ENCODE results near the gene TMPRSS2.

DNA sequence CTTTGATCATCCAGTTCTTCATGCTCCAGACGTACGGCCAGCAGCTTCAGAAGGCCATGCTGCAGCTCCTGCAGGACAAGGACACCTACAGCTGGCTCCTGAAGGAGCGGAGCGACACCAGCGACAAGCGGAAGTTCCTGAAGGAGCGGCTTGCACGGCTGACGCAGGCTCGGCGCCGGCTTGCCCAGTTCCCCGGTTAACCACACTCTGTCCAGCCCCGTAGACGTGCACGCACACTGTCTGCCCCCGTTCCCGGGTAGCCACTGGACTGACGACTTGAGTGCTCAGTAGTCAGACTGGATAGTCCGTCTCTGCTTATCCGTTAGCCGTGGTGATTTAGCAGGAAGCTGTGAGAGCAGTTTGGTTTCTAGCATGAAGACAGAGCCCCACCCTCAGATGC lies 49.4 kb downstream of the TMPRSS2 start:
- TF ChIP-seq ZNF274 (IDR thresholded peaks at IDR 0.05; ENCODE audit: low read depth, low read length): no peak
- TF ChIP-seq, protein P1, sequence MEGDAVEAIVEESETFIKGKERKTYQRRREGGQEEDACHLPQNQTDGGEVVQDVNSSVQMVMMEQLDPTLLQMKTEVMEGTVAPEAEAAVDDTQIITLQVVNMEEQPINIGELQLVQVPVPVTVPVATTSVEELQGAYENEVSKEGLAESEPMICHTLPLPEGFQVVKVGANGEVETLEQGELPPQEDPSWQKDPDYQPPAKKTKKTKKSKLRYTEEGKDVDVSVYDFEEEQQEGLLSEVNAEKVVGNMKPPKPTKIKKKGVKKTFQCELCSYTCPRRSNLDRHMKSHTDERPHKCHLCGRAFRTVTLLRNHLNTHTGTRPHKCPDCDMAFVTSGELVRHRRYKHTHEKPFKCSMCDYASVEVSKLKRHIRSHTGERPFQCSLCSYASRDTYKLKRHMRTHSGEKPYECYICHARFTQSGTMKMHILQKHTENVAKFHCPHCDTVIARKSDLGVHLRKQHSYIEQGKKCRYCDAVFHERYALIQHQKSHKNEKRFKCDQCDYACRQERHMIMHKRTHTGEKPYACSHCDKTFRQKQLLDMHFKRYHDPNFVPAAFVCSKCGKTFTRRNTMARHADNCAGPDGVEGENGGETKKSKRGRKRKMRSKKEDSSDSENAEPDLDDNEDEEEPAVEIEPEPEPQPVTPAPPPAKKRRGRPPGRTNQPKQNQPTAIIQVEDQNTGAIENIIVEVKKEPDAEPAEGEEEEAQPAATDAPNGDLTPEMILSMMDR (IDR thresholded peaks at IDR 0.05 in 2 of 3, conservative IDR thresholded peaks at IDR 0.05 in 1 of 3; ENCODE audit: borderline replicate concordance in 1 of 3, insufficient read depth in 1 of 3, low read depth in 2 of 3, low read length in 2 of 3): no peak
- no peak for TF ChIP-seq CEBPB (IDR thresholded peaks at IDR 0.05; ENCODE audit: low read depth)
- TF ChIP-seq ELF1 (IDR thresholded peaks at IDR 0.05; ENCODE audit: borderline replicate concordance, low read depth): no peak
- no peak for TF ChIP-seq EZH2phosphoT487 (IDR thresholded peaks at IDR 0.05; ENCODE audit: borderline replicate concordance)
- TF ChIP-seq, protein P2, sequence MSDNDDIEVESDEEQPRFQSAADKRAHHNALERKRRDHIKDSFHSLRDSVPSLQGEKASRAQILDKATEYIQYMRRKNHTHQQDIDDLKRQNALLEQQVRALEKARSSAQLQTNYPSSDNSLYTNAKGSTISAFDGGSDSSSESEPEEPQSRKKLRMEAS (IDR thresholded peaks at IDR 0.05): no peak
- TF ChIP-seq EZH2 (IDR thresholded peaks at IDR 0.05): no peak
- no peak for TF ChIP-seq POLR2AphosphoS5 (IDR thresholded peaks at IDR 0.05; ENCODE audit: low read depth, low read length)
- TF ChIP-seq YY1 (IDR thresholded peaks at IDR 0.05; ENCODE audit: extremely low read depth, insufficient replicate concordance, low read depth, low read length): no peak
- no peak for TF ChIP-seq RAD21 (IDR thresholded peaks at IDR 0.05; ENCODE audit: low read depth)
- no peak for TF ChIP-seq SIN3A (IDR thresholded peaks at IDR 0.05; ENCODE audit: low read depth)
- no peak for TF ChIP-seq SRF (IDR thresholded peaks at IDR 0.05; ENCODE audit: low read depth)
- TF ChIP-seq, protein P3, sequence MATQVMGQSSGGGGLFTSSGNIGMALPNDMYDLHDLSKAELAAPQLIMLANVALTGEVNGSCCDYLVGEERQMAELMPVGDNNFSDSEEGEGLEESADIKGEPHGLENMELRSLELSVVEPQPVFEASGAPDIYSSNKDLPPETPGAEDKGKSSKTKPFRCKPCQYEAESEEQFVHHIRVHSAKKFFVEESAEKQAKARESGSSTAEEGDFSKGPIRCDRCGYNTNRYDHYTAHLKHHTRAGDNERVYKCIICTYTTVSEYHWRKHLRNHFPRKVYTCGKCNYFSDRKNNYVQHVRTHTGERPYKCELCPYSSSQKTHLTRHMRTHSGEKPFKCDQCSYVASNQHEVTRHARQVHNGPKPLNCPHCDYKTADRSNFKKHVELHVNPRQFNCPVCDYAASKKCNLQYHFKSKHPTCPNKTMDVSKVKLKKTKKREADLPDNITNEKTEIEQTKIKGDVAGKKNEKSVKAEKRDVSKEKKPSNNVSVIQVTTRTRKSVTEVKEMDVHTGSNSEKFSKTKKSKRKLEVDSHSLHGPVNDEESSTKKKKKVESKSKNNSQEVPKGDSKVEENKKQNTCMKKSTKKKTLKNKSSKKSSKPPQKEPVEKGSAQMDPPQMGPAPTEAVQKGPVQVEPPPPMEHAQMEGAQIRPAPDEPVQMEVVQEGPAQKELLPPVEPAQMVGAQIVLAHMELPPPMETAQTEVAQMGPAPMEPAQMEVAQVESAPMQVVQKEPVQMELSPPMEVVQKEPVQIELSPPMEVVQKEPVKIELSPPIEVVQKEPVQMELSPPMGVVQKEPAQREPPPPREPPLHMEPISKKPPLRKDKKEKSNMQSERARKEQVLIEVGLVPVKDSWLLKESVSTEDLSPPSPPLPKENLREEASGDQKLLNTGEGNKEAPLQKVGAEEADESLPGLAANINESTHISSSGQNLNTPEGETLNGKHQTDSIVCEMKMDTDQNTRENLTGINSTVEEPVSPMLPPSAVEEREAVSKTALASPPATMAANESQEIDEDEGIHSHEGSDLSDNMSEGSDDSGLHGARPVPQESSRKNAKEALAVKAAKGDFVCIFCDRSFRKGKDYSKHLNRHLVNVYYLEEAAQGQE (IDR thresholded peaks at IDR 0.05; ENCODE audit: low read depth): no peak
- TF ChIP-seq SP1 (IDR thresholded peaks at IDR 0.05; ENCODE audit: low read depth): no peak

Measured in HCT116 (cell line).